DOHH2 (cell line): ENCODE results near the gene DHRS1.

Source experiments
- H3F3A ChIP-seq: fragments of 200-600 bp; sonication (generic), shearing (Covaris generic); 2 replicates; pipeline ENCODE4 v1.6.0; 2016; ENCODE audit warnings: antibody characterized with exemption, mild to moderate bottlenecking; ENCODE audit not compliant: control insufficient read depth, insufficient read depth
- H3K27ac ChIP-seq: fragments of 200-600 bp; sonication (generic); 2 replicates; pipeline ENCODE4 v1.5.1; 2014; ENCODE audit warnings: low read depth, mild to moderate bottlenecking, low read length, moderate library complexity
- H3K27me3 ChIP-seq: fragments of 200-600 bp; sonication (generic); 2 replicates; pipeline ENCODE4 v1.6.1; 2014; ENCODE audit warnings: mild to moderate bottlenecking, low read length, mixed read lengths; ENCODE audit not compliant: control insufficient read depth
- H3K36me3 ChIP-seq: fragments of 200-600 bp; sonication (generic); 2 replicates; pipeline ENCODE4 v1.6.1; 2014; ENCODE audit warnings: mild to moderate bottlenecking, low read length, moderate library complexity, mixed read lengths; ENCODE audit not compliant: control insufficient read depth
- H3K4me1 ChIP-seq: fragments of 200-600 bp; sonication (generic); 2 replicates; pipeline ENCODE4 v1.6.1; 2014; ENCODE audit warnings: mild to moderate bottlenecking, low read length, mixed read lengths; ENCODE audit not compliant: control insufficient read depth
- H3K4me2 ChIP-seq: fragments of 200-600 bp; sonication (generic); 2 replicates; pipeline ENCODE4 v1.6.0; 2014; ENCODE audit warnings: mild to moderate bottlenecking, low read length, moderate library complexity
- H3K4me3 ChIP-seq: fragments of 200-600 bp; sonication (generic); 2 replicates; pipeline ENCODE4 v1.5.1; 2014; ENCODE audit warnings: mild to moderate bottlenecking, low read length, mixed read lengths
- H3K79me2 ChIP-seq: fragments of 200-600 bp; sonication (generic); 2 replicates; pipeline ENCODE4 v1.6.1; 2014; ENCODE audit warnings: mild to moderate bottlenecking, low read length, mixed read lengths; ENCODE audit not compliant: control insufficient read depth
- H3K9me2 ChIP-seq: fragments of 200-600 bp; sonication (generic); replicated peaks from 2 replicates; pipeline ENCODE4 v1.6.1; 2014; ENCODE audit warnings: mild to moderate bottlenecking, low read length, mixed read lengths; ENCODE audit not compliant: control insufficient read depth
- H3K9me3 ChIP-seq: fragments of 200-600 bp; sonication (generic); 2 replicates; pipeline ENCODE4 v1.6.1; 2014; ENCODE audit warnings: antibody characterized with exemption, low read length, mixed read lengths; ENCODE audit not compliant: control insufficient read depth, insufficient read depth
- H4K20me1 ChIP-seq: fragments of 200-600 bp; sonication (generic); 2 replicates; pipeline ENCODE4 v1.6.0; 2014; ENCODE audit warnings: low read depth, mild to moderate bottlenecking, antibody characterized with exemption, low read length, moderate library complexity; ENCODE audit not compliant: control insufficient read depth, insufficient read depth
- CTCF ChIP-seq: fragments of 200-600 bp; sonication (generic); IDR thresholded peaks from one replicate; pipeline ENCODE4 v1.5.1; 2014; ENCODE audit warnings: antibody characterized with exemption, mild to moderate bottlenecking, low read depth, low read length; ENCODE audit not compliant: poor library complexity, severe bottlenecking
- EZH2phosphoT487 ChIP-seq: fragments of 200-600 bp; sonication (generic); IDR thresholded peaks from 2 replicates; pipeline ENCODE4 v1.6.1; 2017; ENCODE audit warnings: borderline replicate concordance, mild to moderate bottlenecking, antibody characterized with exemption, low read length, moderate library complexity, mixed read lengths

Gene DHRS1

GRCh38 chr14:24283796-24284460 lies 15.7 kb downstream of the DHRS1 start:
- no peaks in the 10 kb centered on the region for H3K36me3 ChIP-seq
- no peaks in the 10 kb centered on the region for H3K9me3 ChIP-seq
- no peaks in the 10 kb centered on the region for H3K9me2 ChIP-seq
- no peaks in the 10 kb centered on the region for H3F3A ChIP-seq
- H3K4me1 ChIP-seq, result peaks cover 11% of the 10 kb centered on the region
- no peaks in the 10 kb centered on the region for H3K79me2 ChIP-seq
- H3K4me3 ChIP-seq, result no peak overlapping the region
- H3K4me2 ChIP-seq, result no peak overlapping the region
- no peaks in the 10 kb centered on the region for H3K27me3 ChIP-seq
- no peak overlapping the region for H3K27ac ChIP-seq
- no peaks in the 10 kb centered on the region for H4K20me1 ChIP-seq
- TF ChIP-seq EZH2phosphoT487 (no peak), CTCF (no peak)

- H3K9me3 ChIP-seq, result no peaks in the 10 kb centered on the region
- H3K4me1 ChIP-seq, result peaks cover 15% of the 10 kb centered on the region
- H4K20me1 ChIP-seq, result no peaks in the 10 kb centered on the region
- no peaks in the 10 kb centered on the region for H3K27me3 ChIP-seq
- no peak for TF ChIP-seq EZH2phosphoT487
- TF ChIP-seq CTCF, result no peak
- H3K9me2 ChIP-seq, result no peaks in the 10 kb centered on the region
- no peaks in the 10 kb centered on the region for H3F3A ChIP-seq
- H3K36me3 ChIP-seq, result no peaks in the 10 kb centered on the region
- H3K4me3 ChIP-seq, result no peak overlapping the region
- H3K79me2 ChIP-seq, result no peaks in the 10 kb centered on the region
- no peak overlapping the region for H3K27ac ChIP-seq
- H3K4me2 ChIP-seq, result no peak overlapping the region
These were observed 16.8 kb downstream of the DHRS1 start for GRCh38 chr14:24282736-24283135.

GRCh38 chr14:24281636-24282035 lies 17.9 kb downstream of the DHRS1 start:
- H3K9me3 ChIP-seq, result no peaks in the 10 kb centered on the region
- no peaks in the 10 kb centered on the region for H3K36me3 ChIP-seq
- no peak overlapping the region for H3K4me2 ChIP-seq
- TF ChIP-seq CTCF (no peak), EZH2phosphoT487 (no peak)
- H3F3A ChIP-seq, result no peaks in the 10 kb centered on the region
- no peaks in the 10 kb centered on the region for H3K79me2 ChIP-seq
- no peak overlapping the region for H3K4me3 ChIP-seq
- no peaks in the 10 kb centered on the region for H3K27me3 ChIP-seq
- no peak overlapping the region for H3K27ac ChIP-seq
- H3K9me2 ChIP-seq, result no peaks in the 10 kb centered on the region
- no peaks in the 10 kb centered on the region for H4K20me1 ChIP-seq
- peaks cover 15% of the 10 kb centered on the region for H3K4me1 ChIP-seq
